Adipocyte (in vitro differentiated cells): ENCODE results near the gene BGLAP.

Experiments
- DNase-seq: peaks from one replicate; pipeline ENCODE4 v3.0.0-alpha.2; 2015; ENCODE audit warnings: low read depth
- H3K27me3 ChIP-seq: replicated peaks from 2 replicates; pipeline ENCODE4 v1.7.0; 2013; ENCODE audit warnings: mild to moderate bottlenecking, low read length, moderate library complexity; ENCODE audit not compliant: control insufficient read depth, insufficient read depth
- H3K36me3 ChIP-seq: 2 replicates; pipeline ENCODE4 v1.7.0; 2013; ENCODE audit warnings: low read length, mild to moderate bottlenecking, moderate library complexity; ENCODE audit not compliant: control insufficient read depth, insufficient read depth, severe bottlenecking
- H3K4me1 ChIP-seq: 2 replicates; pipeline ENCODE4 v1.7.0; 2013; ENCODE audit warnings: mild to moderate bottlenecking, low read length, moderate library complexity; ENCODE audit not compliant: control insufficient read depth, insufficient read depth
- H3K4me3 ChIP-seq: 2 replicates; pipeline ENCODE4 v1.7.0; 2013; ENCODE audit warnings: mild to moderate bottlenecking, low read length, moderate library complexity
- H3K9ac ChIP-seq: 2 replicates; pipeline ENCODE4 v1.7.0; 2013; ENCODE audit warnings: mild to moderate bottlenecking, low read length, moderate library complexity
- H3K9me3 ChIP-seq: 2 replicates; pipeline ENCODE4 v1.7.0; 2013; ENCODE audit warnings: mild to moderate bottlenecking, low read length, moderate library complexity; ENCODE audit not compliant: control insufficient read depth

BGLAP gene

DNA sequence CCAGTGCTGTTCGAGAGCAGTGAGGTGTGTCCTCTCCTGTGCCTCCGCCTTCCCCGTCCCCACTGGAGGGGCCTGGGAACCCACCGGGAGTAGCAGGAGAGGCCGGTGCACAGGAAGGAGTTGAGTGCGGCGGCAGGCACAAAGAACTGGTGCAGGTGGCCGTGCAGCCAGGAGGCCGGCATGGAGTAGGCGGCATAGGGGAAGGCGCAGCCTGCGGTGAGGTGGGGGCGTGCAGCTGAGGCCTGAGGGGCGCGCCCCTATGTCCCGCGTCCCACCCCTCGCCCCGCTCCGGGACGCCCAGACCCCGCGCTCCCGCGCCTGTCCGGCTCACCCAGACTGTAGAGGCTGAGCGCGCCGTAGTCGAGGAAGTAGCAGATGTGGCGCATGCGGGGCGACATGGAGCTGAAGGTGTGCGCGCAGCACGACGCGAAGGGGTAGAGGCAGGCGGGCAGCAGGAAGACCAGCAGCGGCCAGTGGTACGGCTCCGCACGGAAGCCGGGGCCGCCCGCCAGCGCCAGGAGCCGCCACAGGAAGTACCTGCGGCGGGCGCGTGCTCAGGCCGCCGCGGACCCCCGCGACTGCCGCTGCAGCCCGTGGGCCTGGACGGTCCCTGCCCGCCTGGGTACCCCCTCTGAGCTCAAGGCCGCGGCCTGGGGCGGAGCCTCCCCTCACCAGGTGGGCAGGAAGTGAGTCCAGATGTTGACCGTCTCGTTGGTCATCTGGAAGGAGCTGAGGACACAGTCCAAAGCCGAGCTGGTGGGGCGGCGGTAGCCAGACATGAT lies 3.7 kb downstream of the BGLAP start:
- Histone ChIP-seq H3K9me3 (no peaks in the 10 kb centered on the region), H3K9ac (no peak overlapping the region), H3K36me3 (peaks cover 18% of the 10 kb centered on the region), H3K4me1 (peaks cover 11% of the 10 kb centered on the region), H3K27me3 (peaks cover 7% of the 10 kb centered on the region), H3K4me3 (no peak overlapping the region)
- DNase-seq: peak; percentile 50

DNA sequence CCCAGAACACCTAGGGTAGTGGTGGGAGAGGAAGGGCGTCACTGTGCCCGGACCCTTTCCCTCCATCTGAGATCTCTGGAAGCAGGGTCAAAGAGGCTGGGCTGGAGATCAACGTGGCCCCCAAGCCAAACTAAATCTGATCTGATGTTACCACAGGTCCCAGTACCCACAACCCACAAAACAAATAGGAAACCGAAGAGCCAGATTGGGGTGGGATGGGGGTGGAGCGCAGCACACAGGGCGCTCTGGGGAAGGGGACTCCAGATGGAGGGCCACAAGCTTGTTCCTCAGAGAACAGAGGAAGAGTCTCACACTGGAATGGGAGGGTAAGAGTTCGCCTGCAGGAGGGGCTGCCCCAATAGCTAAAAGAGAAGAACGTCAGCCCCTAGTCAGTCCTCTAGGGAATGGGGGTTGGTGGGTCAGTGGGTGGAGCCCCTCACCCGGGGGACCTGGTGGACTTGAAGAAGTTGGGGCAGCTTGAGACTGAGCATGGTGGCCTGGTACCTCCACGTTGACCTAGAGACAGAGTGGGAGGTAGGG lies 4.3 kb downstream of the BGLAP start:
- Histone ChIP-seq H3K36me3 (peaks cover 24% of the 10 kb centered on the region), H3K4me1 (peaks cover 11% of the 10 kb centered on the region), H3K9me3 (no peaks in the 10 kb centered on the region), H3K27me3 (peaks cover 7% of the 10 kb centered on the region), H3K4me3 (no peak overlapping the region), H3K9ac (no peak overlapping the region)
- DNase-seq: no peak

DNA sequence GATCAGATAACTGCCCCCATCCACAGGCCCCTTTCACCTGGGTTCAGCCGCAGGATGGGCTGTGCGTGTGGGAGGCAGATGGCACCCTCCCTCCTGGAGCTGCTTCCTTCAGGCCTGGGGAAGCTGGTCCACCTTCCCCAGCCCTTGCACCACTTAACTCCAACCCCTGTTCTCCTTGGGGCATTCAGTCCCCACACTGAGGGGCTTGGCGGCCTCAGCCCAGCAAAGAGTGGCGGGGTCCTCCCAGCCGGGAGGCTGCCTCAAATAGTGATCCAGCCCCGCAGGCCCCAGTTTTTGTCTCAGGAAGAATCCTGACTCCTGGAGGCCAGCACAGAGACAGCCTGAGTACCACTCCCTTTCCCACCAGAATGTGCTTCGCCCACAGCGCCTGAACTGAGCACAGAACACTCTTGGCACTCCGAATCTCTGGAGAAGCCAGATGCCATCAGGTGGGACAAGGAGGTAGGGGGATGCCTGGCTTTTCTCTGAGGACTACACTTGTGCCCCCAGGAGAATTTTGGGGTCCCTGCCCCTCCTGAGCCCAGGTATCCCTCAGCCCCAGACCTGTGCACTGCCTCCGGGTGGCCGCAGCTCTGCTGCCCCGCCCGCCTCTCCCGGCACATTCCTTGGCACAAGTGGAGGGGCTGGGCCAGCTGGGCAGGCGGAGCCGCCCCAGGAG lies 4.9 kb downstream of the BGLAP start:
- H3K9ac ChIP-seq: no peak overlapping the region
- H3K4me1 ChIP-seq: peaks cover 11% of the 10 kb centered on the region
- peaks cover 7% of the 10 kb centered on the region for H3K27me3 ChIP-seq
- H3K36me3 ChIP-seq: peaks cover 30% of the 10 kb centered on the region
- H3K4me3 ChIP-seq: no peak overlapping the region
- DNase-seq: no peak
- H3K9me3 ChIP-seq: no peaks in the 10 kb centered on the region

- H3K9me3 ChIP-seq: no peaks in the 10 kb centered on the region
- no peak within 1 kb of the TSS for H3K9ac ChIP-seq
- no peak for DNase-seq
- peaks cover 11% of the 10 kb centered on the region for H3K4me1 ChIP-seq
- peaks cover 38% of the 10 kb centered on the region for H3K36me3 ChIP-seq
- H3K4me3 ChIP-seq: no peak within 1 kb of the TSS
- H3K27me3 ChIP-seq: peaks cover 7% of the 10 kb centered on the region
Measured at GRCh38 chr1:156247460-156248322, 5.7 kb downstream of the BGLAP start, which contains the start of gene PAQR6. Gene PAQR6, minus strand, starts transcription at chr1:156248056. Its CDS starts 1,325 bp downstream, at chr1:156246731.

DNA sequence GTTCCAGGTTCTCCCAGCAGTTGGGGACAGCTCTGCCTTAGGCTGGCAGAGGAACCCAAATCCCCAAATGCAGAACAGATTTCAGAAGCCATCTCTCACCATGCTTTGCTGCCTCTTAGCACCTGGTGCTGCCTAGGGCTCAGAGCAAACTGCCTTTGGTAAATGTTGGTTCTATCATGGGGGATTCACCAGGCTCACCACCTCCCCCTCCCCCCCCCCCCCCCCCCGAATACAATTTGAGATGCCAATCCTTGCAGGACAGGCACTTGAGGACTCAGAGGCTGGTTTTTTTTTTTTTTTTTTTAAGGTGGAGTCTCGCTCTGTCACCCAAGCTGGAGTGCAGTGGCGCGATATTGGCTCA lies 6.3 kb downstream of the BGLAP start:
- Histone ChIP-seq H3K9ac (no peak overlapping the region), H3K36me3 (peaks cover 44% of the 10 kb centered on the region), H3K4me1 (peaks cover 11% of the 10 kb centered on the region), H3K27me3 (peaks cover 7% of the 10 kb centered on the region), H3K4me3 (no peak overlapping the region), H3K9me3 (no peaks in the 10 kb centered on the region)
- no peak for DNase-seq

DNA sequence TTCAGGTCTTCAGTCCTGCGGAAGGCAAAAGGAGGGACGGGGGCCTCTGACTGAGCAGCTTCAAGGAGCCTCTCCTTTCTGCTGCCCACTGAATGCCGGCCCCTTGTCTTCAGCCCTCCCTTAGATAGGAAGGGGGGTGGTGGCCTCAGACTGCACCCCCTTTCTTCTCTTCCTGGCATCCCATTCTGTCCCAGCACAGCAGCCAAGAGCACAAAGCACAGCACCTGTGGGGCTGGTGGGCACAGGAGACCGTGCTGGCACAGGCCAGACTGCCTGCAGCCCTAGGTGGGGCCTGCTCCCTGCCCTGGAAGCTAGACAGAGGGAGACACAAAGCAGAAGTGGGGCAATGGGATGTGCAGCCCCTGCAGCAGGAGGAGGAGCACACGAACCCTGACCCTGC lies 7.6 kb downstream of the BGLAP start:
- no peak overlapping the region for H3K4me3 ChIP-seq
- peaks cover 11% of the 10 kb centered on the region for H3K4me1 ChIP-seq
- DNase-seq: no peak
- H3K9me3 ChIP-seq: no peaks in the 10 kb centered on the region
- no peak overlapping the region for H3K9ac ChIP-seq
- H3K27me3 ChIP-seq: peaks cover 7% of the 10 kb centered on the region
- peaks cover 57% of the 10 kb centered on the region for H3K36me3 ChIP-seq

- no peak for DNase-seq
- peaks cover 8% of the 10 kb centered on the region for H3K4me1 ChIP-seq
- H3K4me3 ChIP-seq: no peak overlapping the region
- H3K36me3 ChIP-seq: peaks cover 69% of the 10 kb centered on the region
- no peaks in the 10 kb centered on the region for H3K27me3 ChIP-seq
- no peak overlapping the region for H3K9ac ChIP-seq
- no peaks in the 10 kb centered on the region for H3K9me3 ChIP-seq
Measured at GRCh38 chr1:156251527-156251926, 9.5 kb downstream of the BGLAP start.

DNA sequence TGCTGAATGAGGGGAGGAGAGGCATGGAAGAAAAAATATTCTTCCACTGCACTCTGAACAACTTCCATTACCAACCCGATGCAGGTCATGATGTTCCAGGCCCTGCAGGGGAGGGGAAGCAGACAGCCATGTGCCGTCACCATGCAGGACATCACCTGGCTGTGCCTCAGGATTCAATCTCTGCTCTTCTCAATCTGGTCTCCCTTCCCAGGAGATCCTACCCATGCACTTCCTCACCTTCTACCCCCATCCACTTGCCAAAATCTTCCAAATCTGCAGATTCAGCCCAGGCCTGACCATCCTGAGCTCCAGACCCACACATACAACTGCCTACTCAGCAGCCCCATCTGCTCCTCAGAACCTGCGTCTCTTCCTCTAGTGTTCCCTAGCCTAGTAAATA lies 11.7 kb downstream of the BGLAP start:
- H3K4me3 ChIP-seq: no peak overlapping the region
- H3K4me1 ChIP-seq: no peaks in the 10 kb centered on the region
- H3K27me3 ChIP-seq: no peaks in the 10 kb centered on the region
- H3K9me3 ChIP-seq: no peaks in the 10 kb centered on the region
- DNase-seq: no peak
- H3K9ac ChIP-seq: no peak overlapping the region
- H3K36me3 ChIP-seq: peaks cover 91% of the 10 kb centered on the region

GRCh38 chr1:156257711-156258110 lies 15.7 kb downstream of the BGLAP start:
- H3K36me3 ChIP-seq: peaks cover 86% of the 10 kb centered on the region
- no peak for DNase-seq
- H3K9ac ChIP-seq: no peak overlapping the region
- no peak overlapping the region for H3K4me3 ChIP-seq
- no peaks in the 10 kb centered on the region for H3K27me3 ChIP-seq
- no peaks in the 10 kb centered on the region for H3K9me3 ChIP-seq
- peaks cover 6% of the 10 kb centered on the region for H3K4me1 ChIP-seq

DNA sequence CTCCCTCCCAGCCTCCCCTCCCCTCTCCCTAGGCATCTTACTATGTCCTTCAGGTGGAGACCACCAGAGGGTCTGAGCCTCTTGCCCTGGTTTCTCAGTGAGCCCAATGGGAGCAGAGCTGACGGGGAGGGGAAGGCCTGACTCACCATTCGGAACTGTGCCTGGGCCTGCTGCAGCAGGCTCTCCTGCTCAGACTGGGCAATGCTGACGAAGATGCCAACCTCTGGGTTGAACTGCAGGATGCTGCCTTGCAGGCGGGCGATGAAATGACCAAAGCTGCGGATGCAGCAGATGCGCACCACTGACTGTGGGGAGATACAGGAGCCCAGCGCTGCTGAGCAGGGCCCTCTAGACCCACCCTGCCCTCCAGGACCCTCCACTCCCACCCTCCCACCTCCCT lies 16.9 kb downstream of the BGLAP start:
- Histone ChIP-seq H3K27me3 (no peaks in the 10 kb centered on the region), H3K36me3 (peaks cover 86% of the 10 kb centered on the region), H3K4me1 (peaks cover 13% of the 10 kb centered on the region), H3K4me3 (no peak overlapping the region), H3K9ac (no peak overlapping the region), H3K9me3 (no peaks in the 10 kb centered on the region)
- DNase-seq: no peak

GRCh38 chr1:156259805-156260204 lies 17.8 kb downstream of the BGLAP start:
- Histone ChIP-seq H3K9me3 (no peaks in the 10 kb centered on the region), H3K9ac (no peak overlapping the region), H3K4me3 (no peak overlapping the region), H3K27me3 (no peaks in the 10 kb centered on the region), H3K4me1 (peaks cover 13% of the 10 kb centered on the region), H3K36me3 (peaks cover 85% of the 10 kb centered on the region)
- DNase-seq: no peak
